ENCODE results near the gene NOTCH2NLA.
"Not testable (repeated sequence)": the region's sequence is repeated elsewhere in the genome, so short reads cannot be mapped to it uniquely, and the experiment has no call there.

GRCh38 chr1:146174531-146174930, 54.3 kb downstream of the NOTCH2NLA start:
- TF ChIP-seq CTCF (IDR thresholded peaks at IDR 0.05; ENCODE audit: insufficient read depth, low read length); POLR2AphosphoS5 (IDR thresholded peaks at IDR 0.05; ENCODE audit: low read depth): not testable (repeated sequence)
